ENCODE results near the gene SPEG. TPM values are rescaled to one million over a fixed set of nuclear protein-coding genes. Genes with fewer than 3 reads are reported as not detected.

Gene SPEG
- total and polyA plus RNA-seq, 2 of the 13 experiments (the other 11 are each of a cell fraction or from before 2014, with no cell fraction given) = 0.18 to 0.24 TPM

GRCh38 chr2:219509780-219510511, 75.3 kb downstream of the SPEG start (continued):
- TF ChIP-seq, protein P1, sequence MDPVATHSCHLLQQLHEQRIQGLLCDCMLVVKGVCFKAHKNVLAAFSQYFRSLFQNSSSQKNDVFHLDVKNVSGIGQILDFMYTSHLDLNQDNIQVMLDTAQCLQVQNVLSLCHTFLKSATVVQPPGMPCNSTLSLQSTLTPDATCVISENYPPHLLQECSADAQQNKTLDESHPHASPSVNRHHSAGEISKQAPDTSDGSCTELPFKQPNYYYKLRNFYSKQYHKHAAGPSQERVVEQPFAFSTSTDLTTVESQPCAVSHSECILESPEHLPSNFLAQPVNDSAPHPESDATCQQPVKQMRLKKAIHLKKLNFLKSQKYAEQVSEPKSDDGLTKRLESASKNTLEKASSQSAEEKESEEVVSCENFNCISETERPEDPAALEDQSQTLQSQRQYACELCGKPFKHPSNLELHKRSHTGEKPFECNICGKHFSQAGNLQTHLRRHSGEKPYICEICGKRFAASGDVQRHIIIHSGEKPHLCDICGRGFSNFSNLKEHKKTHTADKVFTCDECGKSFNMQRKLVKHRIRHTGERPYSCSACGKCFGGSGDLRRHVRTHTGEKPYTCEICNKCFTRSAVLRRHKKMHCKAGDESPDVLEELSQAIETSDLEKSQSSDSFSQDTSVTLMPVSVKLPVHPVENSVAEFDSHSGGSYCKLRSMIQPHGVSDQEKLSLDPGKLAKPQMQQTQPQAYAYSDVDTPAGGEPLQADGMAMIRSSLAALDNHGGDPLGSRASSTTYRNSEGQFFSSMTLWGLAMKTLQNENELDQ (CRISPR knock-in tag; IDR thresholded peaks at IDR 0.05; ENCODE audit: borderline replicate concordance) = no peak
- TF ChIP-seq, protein P2, sequence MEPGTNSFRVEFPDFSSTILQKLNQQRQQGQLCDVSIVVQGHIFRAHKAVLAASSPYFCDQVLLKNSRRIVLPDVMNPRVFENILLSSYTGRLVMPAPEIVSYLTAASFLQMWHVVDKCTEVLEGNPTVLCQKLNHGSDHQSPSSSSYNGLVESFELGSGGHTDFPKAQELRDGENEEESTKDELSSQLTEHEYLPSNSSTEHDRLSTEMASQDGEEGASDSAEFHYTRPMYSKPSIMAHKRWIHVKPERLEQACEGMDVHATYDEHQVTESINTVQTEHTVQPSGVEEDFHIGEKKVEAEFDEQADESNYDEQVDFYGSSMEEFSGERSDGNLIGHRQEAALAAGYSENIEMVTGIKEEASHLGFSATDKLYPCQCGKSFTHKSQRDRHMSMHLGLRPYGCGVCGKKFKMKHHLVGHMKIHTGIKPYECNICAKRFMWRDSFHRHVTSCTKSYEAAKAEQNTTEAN (CRISPR knock-in tag; conservative IDR thresholded peaks at IDR 0.05) = no peak
- TF ChIP-seq KLF9 (CRISPR knock-in tag; IDR thresholded peaks at IDR 0.05; ENCODE audit: low read depth) (no peak), ZNF17 (CRISPR knock-in tag; IDR thresholded peaks at IDR 0.05) (no peak), ZNF441 (CRISPR knock-in tag; IDR thresholded peaks at IDR 0.05; ENCODE audit: borderline replicate concordance) (no peak; the same call in 1 of the 2 replicates), SIX1 (CRISPR knock-in tag; IDR thresholded peaks at IDR 0.05; ENCODE audit: borderline replicate concordance) (no peak), SMAD1 (CRISPR knock-in tag; IDR thresholded peaks at IDR 0.05; ENCODE audit: borderline replicate concordance, low read depth) (no peak), RBM39 (IDR thresholded peaks at IDR 0.05; ENCODE audit: low read depth, low read length, poor library complexity, severe bottlenecking) (no peak), ZNF180 (CRISPR knock-in tag; IDR thresholded peaks at IDR 0.05; ENCODE audit: borderline replicate concordance, low read depth) (no peak), ZNF350 (CRISPR knock-in tag; IDR thresholded peaks at IDR 0.05; ENCODE audit: borderline replicate concordance, low read depth) (peak; percentile 34; the same call in 1 of the 2 replicates), ZC3H4 (CRISPR knock-in tag; IDR thresholded peaks at IDR 0.05; ENCODE audit: borderline replicate concordance) (no peak), YY1 (IDR thresholded peaks at IDR 0.05; ENCODE audit: insufficient read depth, insufficient replicate concordance, low read depth, low read length) (no peak), ZNF530 (CRISPR knock-in tag; IDR thresholded peaks at IDR 0.05; ENCODE audit: low read depth) (no peak), TBP (CRISPR knock-in tag; IDR thresholded peaks at IDR 0.05) (no peak), ZNF12 (CRISPR knock-in tag; IDR thresholded peaks at IDR 0.05) (no peak), HHEX (CRISPR knock-in tag; IDR thresholded peaks at IDR 0.05) (no peak), DR1 (CRISPR knock-in tag; IDR thresholded peaks at IDR 0.05) (no peak), HDAC1 (CRISPR knock-in tag; IDR thresholded peaks at IDR 0.05) (peak; percentile 33; the same call in 1 of the 2 replicates), KLF15 (CRISPR knock-in tag; IDR thresholded peaks at IDR 0.05; ENCODE audit: borderline replicate concordance) (no peak)
- TF ChIP-seq, protein P3, sequence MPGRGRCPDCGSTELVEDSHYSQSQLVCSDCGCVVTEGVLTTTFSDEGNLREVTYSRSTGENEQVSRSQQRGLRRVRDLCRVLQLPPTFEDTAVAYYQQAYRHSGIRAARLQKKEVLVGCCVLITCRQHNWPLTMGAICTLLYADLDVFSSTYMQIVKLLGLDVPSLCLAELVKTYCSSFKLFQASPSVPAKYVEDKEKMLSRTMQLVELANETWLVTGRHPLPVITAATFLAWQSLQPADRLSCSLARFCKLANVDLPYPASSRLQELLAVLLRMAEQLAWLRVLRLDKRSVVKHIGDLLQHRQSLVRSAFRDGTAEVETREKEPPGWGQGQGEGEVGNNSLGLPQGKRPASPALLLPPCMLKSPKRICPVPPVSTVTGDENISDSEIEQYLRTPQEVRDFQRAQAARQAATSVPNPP (CRISPR knock-in tag; IDR thresholded peaks at IDR 0.05) = no peak
- TF ChIP-seq, protein P4, sequence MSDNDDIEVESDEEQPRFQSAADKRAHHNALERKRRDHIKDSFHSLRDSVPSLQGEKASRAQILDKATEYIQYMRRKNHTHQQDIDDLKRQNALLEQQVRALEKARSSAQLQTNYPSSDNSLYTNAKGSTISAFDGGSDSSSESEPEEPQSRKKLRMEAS (IDR thresholded peaks at IDR 0.05) = no peak; the same call in 1 of the 2 replicates
- TF ChIP-seq, protein P5, sequence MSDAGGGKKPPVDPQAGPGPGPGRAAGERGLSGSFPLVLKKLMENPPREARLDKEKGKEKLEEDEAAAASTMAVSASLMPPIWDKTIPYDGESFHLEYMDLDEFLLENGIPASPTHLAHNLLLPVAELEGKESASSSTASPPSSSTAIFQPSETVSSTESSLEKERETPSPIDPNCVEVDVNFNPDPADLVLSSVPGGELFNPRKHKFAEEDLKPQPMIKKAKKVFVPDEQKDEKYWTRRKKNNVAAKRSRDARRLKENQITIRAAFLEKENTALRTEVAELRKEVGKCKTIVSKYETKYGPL (CRISPR knock-in tag; IDR thresholded peaks at IDR 0.05) = no peak
- TF ChIP-seq, protein P6, sequence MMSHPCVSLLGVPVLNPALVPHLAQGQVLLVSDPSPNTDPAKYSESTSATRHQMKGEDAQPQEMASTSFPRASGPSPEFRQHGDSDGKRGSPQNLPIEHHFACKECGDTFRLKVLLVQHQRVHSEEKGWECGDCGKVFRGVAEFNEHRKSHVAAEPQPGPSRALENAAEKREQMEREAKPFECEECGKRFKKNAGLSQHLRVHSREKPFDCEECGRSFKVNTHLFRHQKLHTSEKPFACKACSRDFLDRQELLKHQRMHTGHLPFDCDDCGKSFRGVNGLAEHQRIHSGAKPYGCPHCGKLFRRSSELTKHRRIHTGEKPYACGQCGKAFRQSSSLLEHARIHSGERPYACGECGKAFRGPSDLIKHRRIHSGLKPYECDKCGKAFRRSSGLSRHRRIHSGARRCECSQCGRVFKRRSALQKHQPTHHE (CRISPR knock-in tag; IDR thresholded peaks at IDR 0.05; ENCODE audit: borderline replicate concordance) = no peak; the same call in 1 of the 2 replicates
